M059J (cell line): Measurements from ENCODE around the gene FOXI3. TPM values are rescaled to one million over a fixed set of nuclear protein-coding genes. Genes with fewer than 3 reads are reported as not detected.
"Not testable (repeated sequence)": the region's sequence is repeated elsewhere in the genome, so short reads cannot be mapped to it uniquely, and the experiment has no call there.

Experiments used
- DNase-seq: peaks from one replicate; pipeline ENCODE4 v3.0.0-alpha.2; 2012; ENCODE audit warnings: low read depth
- total RNA-seq: library from RNA; depleted of rRNA; stranded (reverse); fragments of >200 nt; shearing (Covaris generic); gene quantifications from 2 replicates; pipeline ENCODE4 v1.2.3, GENCODE V29; 2014; rRNA removed

Gene FOXI3
- total RNA-seq, 1 experiment from 2014 or later = not detected

- no peak for DNase-seq
Observed at GRCh38 chr2:88442061-88442460, 10.4 kb downstream of the FOXI3 start.

- DNase-seq = no peak
Observed at GRCh38 chr2:88437010-88437409, 15.5 kb downstream of the FOXI3 start.

- no peak for DNase-seq
Observed at GRCh38 chr2:88429929-88430328, 22.6 kb downstream of the FOXI3 start.

- no peak for DNase-seq
Observed at GRCh38 chr2:88423733-88424132, 28.8 kb downstream of the FOXI3 start.

GRCh38 chr2:88419051-88419450 is 33.4 kb downstream of the FOXI3 start:
- not testable (repeated sequence) for DNase-seq

GRCh38 chr2:88416016-88416663 is 36.4 kb downstream of the FOXI3 start:
- no peak for DNase-seq

GRCh38 chr2:88408870-88409269 is 43.6 kb downstream of the FOXI3 start:
- not testable (repeated sequence) for DNase-seq

GRCh38 chr2:88400037-88400767 is 52.3 kb downstream of the FOXI3 start:
- no peak for DNase-seq

- DNase-seq = no peak
Observed at GRCh38 chr2:88398180-88398579, 54.3 kb downstream of the FOXI3 start.

Other genes with a start within 250 kb of the FOXI3 start
- 17.8 and 24.3 TPM in 2 replicates for gene EIF2AK3, start 174.8 kb upstream of the FOXI3 start, total RNA-seq
- gene RPIA, start 239.0 kb upstream of the FOXI3 start, total RNA-seq = 7.1 and 7.4 TPM in 2 replicates